ENCODE measurements around the gene GPX5. TPM values are rescaled to one million over a fixed set of nuclear protein-coding genes. Genes with fewer than 3 reads are reported as not detected.
A peak's percentile ranks its signal among the peaks of the same experiment; 100 is the strongest.

GPX5 gene
- polyA plus RNA-seq, 6 donors from 2014 or later = not detected

- no peaks in the 10 kb centered on the region for H3K4me1 Mint-ChIP-seq
- H3K27me3 Mint-ChIP-seq = peaks cover 62 to 81% (median 69%) of the 10 kb centered on the region in 3 donors
- no peak overlapping the region for H3K4me3 Mint-ChIP-seq
- no peak overlapping the region for H3K27ac Mint-ChIP-seq
- H3K9me3 Mint-ChIP-seq = peaks cover 0 to 25% (median 6%) of the 10 kb centered on the region in 7 donors
- DNase-seq = no peak
- ATAC-seq (ENCODE audit: low read depth in 2 of 2) = no peak
- H3K36me3 Mint-ChIP-seq = no peaks in the 10 kb centered on the region
These were observed 26.4 kb downstream of the GPX5 start for GRCh38 chr6:28551891-28552666.

- Mint-ChIP-seq H3K27ac (no peak overlapping the region), H3K9me3 (peaks cover 0 to 13% (median 3%) of the 10 kb centered on the region in 7 donors), H3K4me3 (no peak overlapping the region), H3K36me3 (no peaks in the 10 kb centered on the region), H3K4me1 (no peaks in the 10 kb centered on the region), H3K27me3 (peaks cover 52 to 70% (median 62%) of the 10 kb centered on the region in 3 donors)
- ATAC-seq (ENCODE audit: low read depth in 2 of 2) (no peak), DNase-seq (no peak)
These were observed 27.8 kb downstream of the GPX5 start for GRCh38 chr6:28553384-28553985.

GRCh38 chr6:28553986-28554881 lies 28.6 kb downstream of the GPX5 start:
- peaks cover 45 to 62% (median 54%) of the 10 kb centered on the region in 3 donors for H3K27me3 Mint-ChIP-seq
- ATAC-seq (ENCODE audit: low read depth in 2 of 2) = no peak
- peak overlapping the region in 1 of 8 donors; percentile 21 for H3K4me3 Mint-ChIP-seq

GRCh38 chr6:28555136-28555535 lies 29.5 kb downstream of the GPX5 start:
- DNase-seq (no peak), ATAC-seq (ENCODE audit: low read depth in 2 of 2) (no peak)
- Mint-ChIP-seq H3K9me3 (peaks cover 0 to 6% (median 1%) of the 10 kb centered on the region in 7 donors), H3K27me3 (peaks cover 42 to 53% (median 48%) of the 10 kb centered on the region in 3 donors), H3K4me3 (no peak overlapping the region), H3K4me1 (no peaks in the 10 kb centered on the region), H3K27ac (no peak overlapping the region), H3K36me3 (no peaks in the 10 kb centered on the region)

More at GRCh38 chr6:28553986-28554881, 28.6 kb downstream of the GPX5 start:
- DNase-seq = no peak
- peaks cover 0 to 8% (median 2%) of the 10 kb centered on the region in 7 donors for H3K9me3 Mint-ChIP-seq
- H3K27ac Mint-ChIP-seq = no peak overlapping the region
- no peaks in the 10 kb centered on the region for H3K36me3 Mint-ChIP-seq
- H3K4me1 Mint-ChIP-seq = no peaks in the 10 kb centered on the region

- no peak overlapping the region for H3K4me3 Mint-ChIP-seq
- no peaks in the 10 kb centered on the region for H3K36me3 Mint-ChIP-seq
- no peaks in the 10 kb centered on the region for H3K4me1 Mint-ChIP-seq
- DNase-seq (no peak), ATAC-seq (ENCODE audit: low read depth in 2 of 2) (no peak)
- H3K27me3 Mint-ChIP-seq = peaks cover 24 to 30% (median 25%) of the 10 kb centered on the region in 3 donors
- H3K9me3 Mint-ChIP-seq = peaks cover 0 to 4% (median 0%) of the 10 kb centered on the region in 7 donors
- H3K27ac Mint-ChIP-seq = no peak overlapping the region
These were observed 32.9 kb downstream of the GPX5 start for GRCh38 chr6:28558629-28559028.

- Mint-ChIP-seq H3K27ac (no peak overlapping the region), H3K36me3 (no peaks in the 10 kb centered on the region), H3K4me3 (no peak overlapping the region), H3K4me1 (no peaks in the 10 kb centered on the region), H3K27me3 (peaks cover 16 to 26% (median 21%) of the 10 kb centered on the region in 3 donors), H3K9me3 (peaks cover 0 to 4% (median 0%) of the 10 kb centered on the region in 7 donors)
- no peak for DNase-seq
- no peak for ATAC-seq (ENCODE audit: low read depth in 2 of 2)
These were observed 37.9 kb downstream of the GPX5 start for GRCh38 chr6:28563430-28564095.

- no peaks in the 10 kb centered on the region for H3K4me1 Mint-ChIP-seq
- no peaks in the 10 kb centered on the region for H3K36me3 Mint-ChIP-seq
- ATAC-seq (ENCODE audit: low read depth in 2 of 2) (no peak), DNase-seq (no peak)
- H3K27ac Mint-ChIP-seq = no peak overlapping the region
- peaks cover 0 to 2% (median 0%) of the 10 kb centered on the region in 7 donors for H3K9me3 Mint-ChIP-seq
- H3K27me3 Mint-ChIP-seq = peaks cover 12 to 39% (median 21%) of the 10 kb centered on the region in 3 donors
- no peak overlapping the region for H3K4me3 Mint-ChIP-seq
These were observed 40.3 kb downstream of the GPX5 start for GRCh38 chr6:28565823-28566526.

- Mint-ChIP-seq H3K36me3 (no peaks in the 10 kb centered on the region), H3K4me1 (no peaks in the 10 kb centered on the region), H3K4me3 (no peak overlapping the region), H3K27ac (no peak overlapping the region), H3K9me3 (peaks cover 0 to 4% (median 0%) of the 10 kb centered on the region in 7 donors), H3K27me3 (peaks cover 11 to 46% (median 27%) of the 10 kb centered on the region in 3 donors)
- DNase-seq (no peak), ATAC-seq (ENCODE audit: low read depth in 2 of 2) (no peak)
These were observed 41.0 kb downstream of the GPX5 start for GRCh38 chr6:28566527-28567252.

GRCh38 chr6:28567506-28567905 lies 41.8 kb downstream of the GPX5 start:
- DNase-seq (no peak), ATAC-seq (ENCODE audit: low read depth in 2 of 2) (no peak)
- H3K4me3 Mint-ChIP-seq = no peak overlapping the region
- H3K4me1 Mint-ChIP-seq = no peaks in the 10 kb centered on the region
- H3K27me3 Mint-ChIP-seq = peaks cover 11 to 46% (median 27%) of the 10 kb centered on the region in 3 donors
- H3K27ac Mint-ChIP-seq = no peak overlapping the region
- H3K9me3 Mint-ChIP-seq = peaks cover 0 to 4% (median 0%) of the 10 kb centered on the region in 7 donors
- no peaks in the 10 kb centered on the region for H3K36me3 Mint-ChIP-seq

- Mint-ChIP-seq H3K4me1 (no peaks in the 10 kb centered on the region), H3K36me3 (no peaks in the 10 kb centered on the region), H3K27ac (no peak overlapping the region), H3K27me3 (peaks cover 16 to 44% (median 32%) of the 10 kb centered on the region in 3 donors), H3K4me3 (no peak overlapping the region), H3K9me3 (peaks cover 0 to 4% (median 0%) of the 10 kb centered on the region in 7 donors)
- ATAC-seq (ENCODE audit: low read depth in 2 of 2) (no peak), DNase-seq (no peak)
These were observed 42.9 kb downstream of the GPX5 start for GRCh38 chr6:28568515-28569108.

GRCh38 chr6:28569748-28570147 lies 44.1 kb downstream of the GPX5 start:
- Mint-ChIP-seq H3K27ac (no peak overlapping the region), H3K27me3 (peaks cover 26 to 48% (median 40%) of the 10 kb centered on the region in 3 donors), H3K36me3 (no peaks in the 10 kb centered on the region), H3K9me3 (peaks cover 0 to 5% (median 0%) of the 10 kb centered on the region in 7 donors), H3K4me1 (no peaks in the 10 kb centered on the region), H3K4me3 (no peak overlapping the region)
- no peak for ATAC-seq (ENCODE audit: low read depth in 2 of 2)
- no peak for DNase-seq

Measured in naive B cell (primary cell).